ENCODE data around the gene TTC28. TPM values are rescaled to one million over a fixed set of nuclear protein-coding genes. Genes with fewer than 3 reads are reported as not detected.
"Not testable (repeated sequence)": the region's sequence is repeated elsewhere in the genome, so short reads cannot be mapped to it uniquely, and the experiment has no call there.

The TTC28 gene
- total RNA-seq = 16.4 TPM
- long read RNA-seq, partial matches to known transcripts = 3 of 8 reads
- long read RNA-seq, other reads (novel, unspliced or antisense) = 5 of 8 reads

DNA sequence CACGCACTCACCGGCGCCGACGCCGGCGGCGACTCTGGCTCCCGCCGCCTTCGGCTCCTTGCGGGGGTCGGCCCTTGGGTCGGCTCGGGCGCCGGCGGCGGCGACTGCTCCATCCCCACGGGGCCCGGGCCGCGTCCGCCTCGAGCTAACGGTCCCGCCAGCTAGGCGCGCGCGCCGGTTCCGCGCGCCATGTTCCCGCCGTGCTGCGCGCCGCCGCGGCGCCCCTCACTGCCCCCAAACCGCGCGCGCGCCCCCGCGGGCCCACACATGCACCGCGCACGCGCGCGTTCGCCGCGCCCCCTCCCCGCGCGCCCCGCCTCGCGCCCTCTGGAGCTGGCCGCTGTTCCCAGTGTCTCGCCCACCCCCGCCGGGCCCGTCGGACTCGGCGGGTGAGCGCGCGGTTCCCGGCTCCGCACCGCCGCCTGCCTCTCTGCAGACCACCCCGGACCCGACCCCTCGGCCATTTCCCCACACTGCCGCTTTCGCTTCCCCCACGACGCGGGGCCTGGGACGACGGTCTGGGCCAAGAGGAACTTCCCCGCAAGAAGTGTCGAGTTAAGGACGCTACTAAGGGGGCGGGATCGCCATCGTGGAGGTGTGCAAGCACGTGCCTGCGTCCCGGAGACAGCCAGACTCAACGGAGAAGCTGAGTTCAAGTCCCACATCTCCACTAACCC lies at the start of gene TTC28:
Gene TTC28, minus strand, starts transcription at position 230 of the 677 bp plus-strand sequence. Its CDS starts 117 bp downstream, at position 113.
- H3K27me3 ChIP-seq (ENCODE audit: low read depth); H3K9me3 ChIP-seq (replicated peaks); H3K36me3 ChIP-seq; intact Hi-C loops (cut with micrococcal nuclease): not testable (repeated sequence)
- TF ChIP-seq, protein P1, sequence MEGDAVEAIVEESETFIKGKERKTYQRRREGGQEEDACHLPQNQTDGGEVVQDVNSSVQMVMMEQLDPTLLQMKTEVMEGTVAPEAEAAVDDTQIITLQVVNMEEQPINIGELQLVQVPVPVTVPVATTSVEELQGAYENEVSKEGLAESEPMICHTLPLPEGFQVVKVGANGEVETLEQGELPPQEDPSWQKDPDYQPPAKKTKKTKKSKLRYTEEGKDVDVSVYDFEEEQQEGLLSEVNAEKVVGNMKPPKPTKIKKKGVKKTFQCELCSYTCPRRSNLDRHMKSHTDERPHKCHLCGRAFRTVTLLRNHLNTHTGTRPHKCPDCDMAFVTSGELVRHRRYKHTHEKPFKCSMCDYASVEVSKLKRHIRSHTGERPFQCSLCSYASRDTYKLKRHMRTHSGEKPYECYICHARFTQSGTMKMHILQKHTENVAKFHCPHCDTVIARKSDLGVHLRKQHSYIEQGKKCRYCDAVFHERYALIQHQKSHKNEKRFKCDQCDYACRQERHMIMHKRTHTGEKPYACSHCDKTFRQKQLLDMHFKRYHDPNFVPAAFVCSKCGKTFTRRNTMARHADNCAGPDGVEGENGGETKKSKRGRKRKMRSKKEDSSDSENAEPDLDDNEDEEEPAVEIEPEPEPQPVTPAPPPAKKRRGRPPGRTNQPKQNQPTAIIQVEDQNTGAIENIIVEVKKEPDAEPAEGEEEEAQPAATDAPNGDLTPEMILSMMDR (IDR thresholded peaks at IDR 0.05; ENCODE audit: borderline replicate concordance) = peak; percentile 16
- H3K4me3 ChIP-seq = peak within 1 kb of the TSS; percentile 93
- H3K27ac ChIP-seq (replicated peaks) = peak within 1 kb of the TSS; percentile 79
- peak; percentile 90 for DNase-seq
- H3K4me1 ChIP-seq = peaks cover 21% of the 10 kb centered on the region

DNA sequence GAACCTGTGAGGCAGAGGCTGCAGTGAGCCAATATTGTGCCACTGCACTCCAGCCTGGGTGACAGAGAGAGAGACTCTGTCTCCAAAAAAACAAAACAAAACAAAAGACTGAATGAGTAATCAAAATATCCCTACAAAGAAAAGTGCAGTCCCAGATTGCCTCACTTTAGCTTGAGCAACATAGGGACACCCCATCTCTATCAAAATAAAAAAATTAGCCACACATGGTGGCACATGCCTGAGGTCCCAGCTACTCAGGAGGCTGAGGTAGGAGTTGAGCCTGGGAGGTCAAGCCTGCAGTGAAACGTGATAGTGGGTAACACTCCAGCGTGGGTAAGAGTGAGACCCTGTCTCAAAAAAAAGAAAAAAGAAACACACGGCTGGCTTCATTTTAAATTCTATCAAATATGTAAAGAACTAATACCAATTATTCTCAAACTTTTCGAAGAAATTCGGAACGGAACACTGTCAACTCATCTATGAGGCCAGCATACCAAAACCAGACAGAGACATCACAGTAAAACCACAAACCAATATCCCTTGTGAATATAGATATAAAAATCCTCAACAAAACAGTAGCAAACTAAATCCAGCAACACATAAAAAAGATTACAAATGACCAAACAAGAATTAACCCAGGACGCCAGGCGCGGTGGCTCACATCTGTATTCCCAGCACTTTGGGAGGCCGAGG lies 49.1 kb upstream of the TTC28 start:
- Histone ChIP-seq H3K9me3 (replicated peaks) (no peaks in the 10 kb centered on the region), H3K4me3 (no peak overlapping the region), H3K36me3 (no peaks in the 10 kb centered on the region), H3K4me1 (no peaks in the 10 kb centered on the region), H3K27ac (replicated peaks) (no peak overlapping the region), H3K27me3 (ENCODE audit: low read depth) (no peaks in the 10 kb centered on the region)
- intact Hi-C loops (cut with micrococcal nuclease) = no loop called here
- TF ChIP-seq, protein P1 (IDR thresholded peaks at IDR 0.05; ENCODE audit: borderline replicate concordance) = no peak
- DNase-seq = no peak

DNA sequence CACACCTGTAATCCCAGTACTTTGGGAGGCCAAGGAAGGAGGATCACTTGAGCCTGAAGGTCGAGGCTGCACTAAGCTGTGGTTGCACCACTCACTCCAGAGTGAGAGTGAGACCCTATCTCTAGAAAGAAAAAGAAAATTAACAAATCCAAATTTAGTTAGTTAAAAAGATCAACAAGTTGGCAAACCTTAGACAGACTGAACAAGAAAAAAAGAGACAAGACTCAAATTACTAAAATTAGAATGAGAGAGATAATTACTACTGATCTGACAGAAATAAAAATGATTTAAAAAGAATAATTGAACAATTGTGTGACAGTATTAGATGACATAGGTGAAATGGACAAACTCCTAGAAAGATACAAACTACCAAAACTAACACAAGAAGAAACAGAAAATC lies 48.4 kb upstream of the TTC28 start:
- Histone ChIP-seq H3K4me3 (no peak overlapping the region), H3K9me3 (replicated peaks) (no peaks in the 10 kb centered on the region), H3K27me3 (ENCODE audit: low read depth) (no peaks in the 10 kb centered on the region), H3K4me1 (no peaks in the 10 kb centered on the region), H3K27ac (replicated peaks) (no peak overlapping the region), H3K36me3 (no peaks in the 10 kb centered on the region)
- TF ChIP-seq, protein P1 (IDR thresholded peaks at IDR 0.05; ENCODE audit: borderline replicate concordance) = no peak
- intact Hi-C loops (cut with micrococcal nuclease) = no loop called here
- no peak for DNase-seq

DNA sequence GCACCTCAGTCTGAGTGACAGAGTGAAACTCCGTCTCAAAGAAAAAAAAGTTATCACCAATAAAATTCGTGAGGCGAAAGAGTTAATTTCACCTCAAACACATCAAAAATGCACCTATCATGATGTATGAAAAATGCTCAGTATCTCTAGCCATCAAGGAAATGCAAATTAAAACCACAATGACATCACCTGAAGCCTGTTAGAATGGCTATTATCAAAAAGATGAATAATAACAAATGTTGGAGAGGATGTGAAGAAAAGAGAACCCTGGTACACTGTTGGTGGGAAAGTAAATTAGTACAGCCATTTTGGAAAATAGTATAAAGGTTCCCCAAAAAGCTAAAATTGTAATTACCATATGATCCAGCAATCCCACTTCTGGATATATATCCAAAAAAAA lies 38.4 kb upstream of the TTC28 start:
- no peaks in the 10 kb centered on the region for H3K36me3 ChIP-seq
- TF ChIP-seq, protein P1 (IDR thresholded peaks at IDR 0.05; ENCODE audit: borderline replicate concordance) = no peak
- H3K27ac ChIP-seq (replicated peaks) = no peak overlapping the region
- intact Hi-C loops (cut with micrococcal nuclease) = no loop called here
- no peak overlapping the region for H3K4me3 ChIP-seq
- H3K4me1 ChIP-seq = no peaks in the 10 kb centered on the region
- no peaks in the 10 kb centered on the region for H3K9me3 ChIP-seq (replicated peaks)
- H3K27me3 ChIP-seq (ENCODE audit: low read depth) = no peaks in the 10 kb centered on the region
- no peak for DNase-seq

DNA sequence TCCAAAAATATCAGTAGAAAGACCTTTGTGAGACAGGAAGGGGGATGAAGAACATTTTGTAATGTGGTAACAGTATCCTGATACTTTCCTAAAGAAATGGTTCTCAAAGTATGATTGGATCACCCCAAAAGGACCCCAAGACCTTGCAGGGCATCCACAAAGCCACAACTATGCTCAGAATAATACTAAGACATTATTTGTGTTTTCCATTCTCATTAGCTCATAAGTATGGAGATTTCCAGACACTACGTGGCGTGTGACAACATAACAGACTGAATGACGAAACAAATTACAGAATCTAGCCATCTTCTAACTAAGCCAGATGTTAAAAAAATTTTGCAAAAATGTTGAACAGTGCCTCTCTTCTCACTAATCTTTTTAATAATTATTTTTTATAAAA lies 37.0 kb upstream of the TTC28 start:
- Histone ChIP-seq H3K36me3 (no peaks in the 10 kb centered on the region), H3K4me3 (no peak overlapping the region), H3K9me3 (replicated peaks) (no peaks in the 10 kb centered on the region), H3K27me3 (ENCODE audit: low read depth) (no peaks in the 10 kb centered on the region), H3K4me1 (peaks cover under 1% of the 10 kb centered on the region), H3K27ac (replicated peaks) (no peak overlapping the region)
- TF ChIP-seq, protein P1 (IDR thresholded peaks at IDR 0.05; ENCODE audit: borderline replicate concordance) = no peak
- no peak for DNase-seq
- intact Hi-C loops (cut with micrococcal nuclease) = no loop called here

Data from left ventricle myocardium inferior (tissue), 1 donor.